SK-N-MC (cell line): Measurements from ENCODE around the gene RIOK2.

Experiments used
- EZH2 ChIP-seq: fragments of 200-600 bp; sonication (generic); IDR thresholded peaks from one replicate; pipeline ENCODE4 v1.6.1; 2017; ENCODE audit warnings: antibody characterized with exemption
- FOXP2 ChIP-seq: optimal IDR thresholded peaks from 2 replicates; pipeline ENCODE3; 2011; ENCODE audit warnings: mild to moderate bottlenecking, moderate library complexity; ENCODE audit not compliant: insufficient read depth; ENCODE audit errors: extremely low read length, control extremely low read depth
- POLR2AphosphoS5 ChIP-seq: IDR thresholded peaks from 2 replicates; pipeline ENCODE4 v1.6.1; 2012; ENCODE audit warnings: mild to moderate bottlenecking, low read depth, low read length, borderline replicate concordance

DNA sequence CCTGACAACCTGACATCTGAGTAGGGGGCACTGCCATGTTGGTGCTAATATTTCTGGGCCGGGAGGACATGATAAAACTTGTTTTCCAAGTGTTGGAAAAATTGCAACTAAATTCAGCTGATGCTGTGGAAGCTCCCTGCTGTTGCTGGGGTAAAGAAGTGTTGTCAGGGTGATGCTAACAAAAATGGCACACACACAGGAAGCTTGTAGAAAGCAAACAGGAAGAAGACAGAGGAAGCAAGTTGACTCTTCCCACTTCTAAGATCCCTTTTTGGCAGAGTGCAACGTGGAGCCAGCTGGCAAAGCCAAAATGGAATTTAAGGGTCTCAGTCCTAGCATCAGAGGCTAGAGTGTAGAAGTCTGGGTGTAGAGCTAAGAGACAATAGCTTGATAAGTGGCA, 11.3 kb upstream of the RIOK2 start:
- no peak for TF ChIP-seq EZH2
- no peak for TF ChIP-seq POLR2AphosphoS5
- no peak for TF ChIP-seq FOXP2
